ENCODE measurements around the gene GPATCH1. TPM values are rescaled to one million over a fixed set of nuclear protein-coding genes. Genes with fewer than 3 reads are reported as not detected.

The GPATCH1 gene
- polyA plus RNA-seq, 4 donors = 11.3 to 15.6 (median 13.0) TPM

DNA sequence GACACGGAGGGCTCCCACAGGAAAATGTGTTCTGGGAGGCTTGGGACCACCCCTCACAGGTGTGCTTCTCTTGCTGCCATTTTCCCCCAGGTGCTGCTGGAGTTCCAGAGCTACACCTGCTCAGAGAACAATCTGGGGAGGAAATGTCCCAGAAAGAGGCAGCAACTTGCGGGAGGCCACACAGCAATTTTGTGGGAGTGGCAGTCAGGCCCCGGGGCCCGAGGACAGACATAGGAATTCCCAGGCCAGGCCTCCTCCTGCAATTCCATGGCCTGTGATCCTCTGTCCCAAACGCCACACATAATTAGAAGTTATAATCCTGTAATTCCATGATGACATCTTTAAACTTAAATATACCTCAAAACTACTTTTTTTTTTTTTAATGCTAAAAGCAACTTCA lies 18.1 kb upstream of the GPATCH1 start:
- DNase-seq (ENCODE audit: low read depth in 4 of 4, low spot score in 3 of 4) = no peak

- DNase-seq (ENCODE audit: low read depth in 4 of 4, low spot score in 3 of 4) = no peak
Measured at GRCh38 chr19:33063356-33063752, 17.6 kb upstream of the GPATCH1 start.

DNA sequence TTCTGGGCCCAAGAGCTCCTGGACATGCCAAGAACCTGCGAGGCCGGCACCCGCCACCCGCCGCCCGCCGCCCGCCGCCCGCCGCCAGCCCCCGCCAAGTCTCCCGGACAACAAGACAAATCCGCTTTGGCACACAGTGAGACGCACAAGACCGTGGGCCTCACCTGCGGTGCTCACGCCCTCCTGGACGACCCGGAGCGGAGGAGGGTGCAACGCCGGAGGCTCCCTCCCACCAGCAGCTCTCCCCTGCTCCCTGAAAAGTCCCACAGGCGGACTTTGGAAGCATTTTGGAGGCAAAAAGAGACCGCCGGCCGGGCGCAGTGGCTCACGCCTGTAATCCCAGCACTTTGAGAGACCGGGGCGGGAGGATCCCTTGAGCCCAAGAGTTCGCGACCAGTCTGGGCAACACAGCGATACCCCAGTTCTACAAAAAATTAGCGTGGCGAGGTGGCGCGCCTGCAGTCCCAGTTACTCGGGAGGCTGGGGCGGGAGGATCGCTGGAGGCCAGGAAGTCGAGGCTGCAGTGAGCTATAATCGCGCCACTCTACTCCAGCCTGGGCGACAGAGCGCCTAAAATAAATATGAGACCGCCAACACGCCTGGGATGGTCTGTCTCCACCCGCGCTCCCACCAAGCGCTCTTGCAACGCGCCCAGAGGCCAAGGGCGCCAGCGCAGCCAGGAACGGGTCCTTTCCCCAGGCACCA lies 17.1 kb upstream of the GPATCH1 start:
- no peak for DNase-seq (ENCODE audit: low read depth in 4 of 4, low spot score in 3 of 4)

DNA sequence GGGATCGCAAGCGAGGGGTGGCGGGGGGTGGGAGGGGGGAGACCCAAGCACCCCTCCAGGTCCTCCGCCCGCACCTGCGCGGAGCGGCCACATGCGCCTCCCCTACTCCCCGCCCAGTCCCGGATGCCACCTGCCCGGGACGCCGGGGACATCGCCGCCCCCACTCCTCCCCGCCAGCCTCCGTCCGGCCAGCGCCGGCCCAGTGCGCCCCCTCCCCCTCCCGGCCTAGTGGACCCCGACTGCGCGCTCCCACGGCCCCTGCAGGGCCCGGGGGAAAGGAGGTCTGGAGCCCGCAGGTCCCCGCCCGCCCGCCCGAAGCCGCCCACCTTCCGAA lies 16.6 kb upstream of the GPATCH1 start:
- no peak for DNase-seq (ENCODE audit: low read depth in 4 of 4, low spot score in 3 of 4)

GRCh38 chr19:33064792-33065550 lies 16.0 kb upstream of the GPATCH1 start, which contains the start of gene RHPN2:
Gene RHPN2 (minus strand): TSS chr19:33064888. CDS start chr19:33064852, 36 bp downstream.
- peak in 1 of 4 donors; percentile 55 for DNase-seq (ENCODE audit: low read depth in 4 of 4, low spot score in 3 of 4)

GRCh38 chr19:33066543-33066942 lies 14.4 kb upstream of the GPATCH1 start:
- DNase-seq (ENCODE audit: low read depth in 4 of 4, low spot score in 3 of 4) = no peak

- DNase-seq (ENCODE audit: low read depth in 4 of 4, low spot score in 3 of 4) = no peak
Measured at GRCh38 chr19:33067121-33067520, 13.9 kb upstream of the GPATCH1 start.

DNA sequence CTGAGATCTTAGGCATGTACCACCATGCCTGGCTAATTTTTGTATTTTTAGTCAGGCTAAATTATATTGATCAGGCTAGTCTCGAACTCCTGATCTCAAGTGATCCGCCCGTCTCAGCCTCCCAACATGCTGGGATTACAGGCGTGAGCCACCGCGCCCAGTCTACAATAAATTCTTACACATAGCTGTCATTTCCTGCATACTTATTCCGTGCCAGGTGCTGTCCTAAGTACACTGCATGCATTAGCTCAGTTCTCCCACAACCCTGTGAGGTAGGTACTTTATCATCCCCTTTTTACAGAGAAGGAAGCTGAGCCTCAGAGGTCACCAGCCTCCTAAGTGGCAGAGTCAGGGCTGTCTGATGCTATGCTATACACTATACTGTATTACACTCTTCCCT lies 9.1 kb upstream of the GPATCH1 start:
- DNase-seq (ENCODE audit: low read depth in 4 of 4, low spot score in 3 of 4) = no peak

GRCh38 chr19:33075519-33075918 lies 5.5 kb upstream of the GPATCH1 start:
- no peak for DNase-seq (ENCODE audit: low read depth in 4 of 4, low spot score in 3 of 4)

- DNase-seq (ENCODE audit: low read depth in 4 of 4, low spot score in 3 of 4) = no peak
Measured at GRCh38 chr19:33085570-33086128, 4.7 kb downstream of the GPATCH1 start.

DNA sequence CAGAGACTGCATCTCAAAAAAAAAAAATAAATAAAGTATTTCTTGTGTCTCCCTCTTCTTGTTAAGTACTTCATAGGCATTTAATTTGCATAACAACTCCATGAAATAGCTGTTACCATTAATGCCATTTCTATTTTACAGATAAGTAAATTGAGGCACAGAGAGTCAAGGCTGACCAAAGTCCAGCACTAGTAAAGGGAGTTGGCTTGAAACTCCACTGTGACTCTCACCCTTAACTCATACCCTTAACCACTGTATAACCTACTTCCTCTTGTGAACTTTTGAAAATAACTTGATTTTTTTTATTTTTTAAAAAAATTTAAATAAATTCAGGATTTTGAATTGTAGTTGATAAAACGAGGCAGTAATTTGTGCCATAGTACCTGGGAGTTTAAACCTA lies 6.0 kb downstream of the GPATCH1 start:
- no peak for DNase-seq (ENCODE audit: low read depth in 4 of 4, low spot score in 3 of 4)

DNA sequence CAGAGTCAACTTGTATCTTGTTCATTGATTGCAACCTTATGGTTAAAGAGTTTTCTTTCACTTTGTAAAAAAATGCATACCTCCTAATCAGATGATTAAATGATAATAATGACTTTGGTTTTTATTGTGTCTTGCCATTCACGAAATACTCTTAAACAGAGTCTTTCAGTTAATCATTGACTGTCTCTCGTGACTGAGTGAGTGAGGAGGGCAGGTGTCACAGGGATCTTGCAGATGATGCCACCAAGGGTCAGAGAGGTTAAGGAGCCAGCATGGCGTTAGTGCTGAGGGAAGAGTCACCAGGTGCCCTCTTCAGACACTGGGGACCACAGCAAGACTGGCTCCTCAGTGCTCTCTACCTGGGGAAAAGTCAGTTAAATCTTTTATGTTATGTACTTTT lies 8.0 kb downstream of the GPATCH1 start:
- DNase-seq (ENCODE audit: low read depth in 4 of 4, low spot score in 3 of 4) = no peak

- DNase-seq (ENCODE audit: low read depth in 4 of 4, low spot score in 3 of 4) = no peak
Measured at GRCh38 chr19:33090179-33090578, 9.2 kb downstream of the GPATCH1 start.

DNA sequence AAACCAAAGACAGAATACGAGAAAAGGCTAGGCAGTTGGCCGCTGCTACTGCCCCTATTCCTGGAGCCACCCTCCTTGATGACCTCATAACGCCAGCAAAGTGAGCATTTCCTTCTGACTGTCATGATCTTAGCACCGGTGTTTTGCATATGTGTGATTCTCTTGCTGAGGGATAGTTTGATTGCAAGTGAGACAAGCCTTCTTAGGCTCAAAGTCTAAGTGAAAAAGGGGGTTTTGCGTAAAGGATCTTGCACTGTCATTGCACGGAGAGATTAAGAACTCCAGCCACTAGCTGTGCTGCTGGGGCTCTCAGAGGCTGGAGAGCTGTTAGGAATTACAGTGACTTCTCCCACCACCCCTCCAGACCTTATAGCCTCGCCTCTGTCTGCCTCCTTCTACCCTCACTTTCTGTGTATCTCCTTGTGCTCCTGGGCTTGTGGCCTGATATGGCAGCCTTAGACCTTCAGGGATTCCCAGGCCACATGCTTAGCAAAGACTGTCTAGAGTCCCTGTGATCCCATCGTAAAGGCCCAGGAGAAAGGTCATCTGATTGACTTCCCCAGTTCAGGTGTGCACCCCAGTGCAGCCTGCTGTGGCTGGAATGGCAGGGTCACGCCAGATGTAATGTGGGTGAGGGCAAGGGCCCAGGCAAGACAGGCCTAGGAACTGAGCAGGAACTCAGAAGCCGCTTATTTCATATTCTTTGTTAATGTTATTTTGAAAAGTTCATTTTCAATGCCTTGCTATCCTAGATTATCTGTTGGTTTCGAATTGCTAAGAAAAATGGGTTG lies 12.6 kb downstream of the GPATCH1 start:
- DNase-seq (ENCODE audit: low read depth in 4 of 4, low spot score in 3 of 4) = no peak

DNA sequence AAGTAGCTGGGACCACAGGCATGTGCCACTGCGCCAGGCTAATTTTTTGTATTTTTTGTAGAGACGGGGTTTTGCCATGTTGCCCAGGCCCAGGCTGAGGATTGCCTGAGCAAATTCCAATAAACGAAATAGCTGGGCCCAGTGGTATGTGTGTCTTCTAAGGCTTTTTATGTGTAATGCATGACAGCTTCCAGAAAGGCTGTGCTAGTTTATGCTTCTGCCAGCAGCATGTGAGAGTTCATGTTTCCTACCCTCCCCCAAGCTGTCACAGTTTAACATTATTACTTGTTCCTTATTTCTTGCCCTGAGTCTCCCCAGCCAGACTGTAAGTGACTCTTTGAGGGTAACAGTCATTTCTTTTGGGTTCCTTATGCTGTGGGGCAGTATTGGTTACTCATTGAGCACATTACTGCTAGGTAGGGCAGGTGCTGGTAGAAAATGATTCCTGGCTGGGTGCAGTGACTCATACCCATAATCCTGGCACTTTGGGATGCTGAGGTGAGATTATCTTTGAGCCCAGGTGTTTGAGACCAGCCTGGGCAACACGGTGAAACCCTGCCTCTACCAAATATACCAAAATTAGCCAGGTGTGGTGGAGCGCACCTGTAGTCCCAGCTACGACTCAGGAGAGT lies 13.6 kb downstream of the GPATCH1 start:
- peak in 2 of 4 donors; percentile 36 to 56 for DNase-seq (ENCODE audit: low read depth in 4 of 4, low spot score in 3 of 4)

DNA sequence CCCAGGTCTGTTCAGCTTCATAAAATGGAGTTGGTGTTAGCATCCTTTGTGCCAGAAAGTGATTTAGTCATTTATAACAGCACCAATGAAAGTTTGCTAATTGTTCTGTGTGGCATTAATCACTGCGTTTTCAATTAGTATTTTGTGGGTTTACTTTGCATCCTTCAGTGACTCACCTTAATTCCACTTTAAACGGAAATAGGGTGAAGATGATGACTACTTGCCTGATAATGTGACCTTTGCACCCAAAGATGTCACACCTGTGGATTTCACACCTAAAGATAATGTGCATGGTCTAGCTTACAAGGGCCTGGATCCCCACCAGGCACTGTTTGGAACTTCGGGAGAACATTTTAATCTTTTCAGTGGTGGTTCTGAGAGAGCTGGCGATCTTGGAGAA lies 15.0 kb downstream of the GPATCH1 start:
- DNase-seq (ENCODE audit: low read depth in 4 of 4, low spot score in 3 of 4) = no peak

DNA sequence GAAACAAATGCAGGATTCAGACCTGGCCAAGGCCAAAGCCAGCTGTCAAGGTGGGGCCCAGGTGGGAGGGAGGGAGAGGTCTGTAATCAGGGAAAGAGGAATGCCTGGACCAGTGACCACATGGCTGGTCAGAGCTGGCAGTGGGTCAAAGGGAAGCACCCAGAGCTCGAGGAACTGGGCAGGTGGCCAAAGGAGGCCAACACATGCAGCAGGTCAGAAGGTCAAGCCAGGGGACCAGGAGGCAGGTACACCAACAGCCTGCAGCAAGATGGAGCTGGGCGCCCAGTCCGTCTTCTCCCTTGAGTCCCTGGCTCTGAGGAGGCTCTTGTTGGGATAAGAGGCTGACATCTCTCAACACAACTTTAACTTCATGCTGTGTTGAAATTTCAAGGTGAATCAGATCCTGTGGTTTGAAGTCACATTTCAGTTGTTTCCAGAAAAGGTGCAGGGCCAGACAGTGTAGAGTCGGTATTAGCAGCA lies 17.1 kb downstream of the GPATCH1 start:
- no peak for DNase-seq (ENCODE audit: low read depth in 4 of 4, low spot score in 3 of 4)

DNA sequence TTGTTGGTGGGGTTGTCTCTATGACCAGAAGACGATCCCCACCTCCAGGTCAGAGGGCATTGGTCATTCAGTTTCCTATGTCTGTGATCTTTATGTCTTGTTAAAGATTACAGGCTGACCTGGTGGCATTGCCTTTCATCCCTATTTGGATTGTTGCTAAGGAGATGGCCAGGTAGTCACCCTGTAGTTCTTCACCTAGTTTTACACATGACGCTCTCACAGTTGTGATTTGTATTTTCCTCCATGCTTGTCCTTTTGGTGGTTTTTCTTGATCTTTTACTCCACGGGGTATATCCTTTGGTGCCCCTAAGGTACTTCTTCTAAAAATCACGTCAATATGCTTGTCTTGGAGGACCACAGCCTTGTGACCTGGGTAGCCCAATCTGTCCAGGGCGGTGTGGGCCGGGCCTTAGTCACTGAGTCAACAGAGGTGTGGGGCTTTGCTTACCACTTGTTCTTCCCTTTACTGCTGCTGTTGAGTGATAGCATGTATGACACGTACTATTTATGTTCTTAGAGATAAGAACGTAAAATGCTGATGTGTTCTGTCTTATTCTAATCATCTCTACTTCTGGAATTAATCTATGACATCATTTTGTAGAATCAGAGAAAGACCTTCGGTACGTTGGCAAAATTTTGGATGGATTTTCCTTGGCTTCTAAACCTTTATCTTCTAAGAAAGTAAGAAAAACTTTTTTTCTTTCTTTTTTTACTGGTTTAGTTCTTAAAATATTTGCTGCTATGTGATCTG lies 20.1 kb downstream of the GPATCH1 start:
- no peak for DNase-seq (ENCODE audit: low read depth in 4 of 4, low spot score in 3 of 4)

GRCh38 chr19:33102893-33103292 lies 21.9 kb downstream of the GPATCH1 start:
- no peak for DNase-seq (ENCODE audit: low read depth in 4 of 4, low spot score in 3 of 4)

DNA sequence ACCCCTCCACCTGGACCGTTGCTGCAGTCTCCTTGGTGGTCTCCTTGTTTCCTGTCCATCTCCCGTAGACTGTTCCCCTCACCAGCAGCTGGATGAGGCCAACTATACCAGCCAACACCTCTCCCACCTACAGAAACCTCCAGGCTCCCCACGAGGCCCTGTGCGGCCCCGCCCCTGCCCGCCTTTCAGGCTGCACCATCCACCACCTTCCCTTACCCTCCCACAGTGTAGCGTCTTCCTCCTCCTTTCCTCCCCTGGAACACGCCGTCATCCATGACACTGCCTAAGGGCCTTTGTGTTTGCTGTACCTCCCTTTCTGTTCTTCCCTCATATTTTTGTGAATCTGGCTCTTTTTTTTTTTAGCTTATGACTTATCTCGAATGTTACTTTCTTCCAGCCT lies 27.2 kb downstream of the GPATCH1 start:
- DNase-seq (ENCODE audit: low read depth in 4 of 4, low spot score in 3 of 4) = no peak
